Epithelial cell of proximal tubule (primary cell): ENCODE data around the gene CACFD1. TPM values are rescaled to one million over a fixed set of nuclear protein-coding genes. Genes with fewer than 3 reads are reported as not detected.

Experiments used
- DNase-seq: peaks from one replicate; pipeline ENCODE4 v3.0.0-alpha.2; 2011; ENCODE audit warnings: low read depth
- H3K4me3 ChIP-seq: 2 replicates; pipeline ENCODE4 v1.5.1; 2011; ENCODE audit warnings: low read depth, mild to moderate bottlenecking, low read length
- total RNA-seq: library from RNA; depleted of rRNA; stranded (reverse); fragments of >200 nt; gene quantifications from 2 replicates; pipeline ENCODE4 v1.2.3, GENCODE V29; 2015
- TF ChIP-seq, protein P1 (sequence below): conservative IDR thresholded peaks from 2 replicates; pipeline ENCODE4 v1.5.1; 2012; ENCODE audit warnings: low read depth, mild to moderate bottlenecking, low read length

Gene CACFD1
- total RNA-seq, 1 donor from 2014 or later = 11.0 TPM

DNA sequence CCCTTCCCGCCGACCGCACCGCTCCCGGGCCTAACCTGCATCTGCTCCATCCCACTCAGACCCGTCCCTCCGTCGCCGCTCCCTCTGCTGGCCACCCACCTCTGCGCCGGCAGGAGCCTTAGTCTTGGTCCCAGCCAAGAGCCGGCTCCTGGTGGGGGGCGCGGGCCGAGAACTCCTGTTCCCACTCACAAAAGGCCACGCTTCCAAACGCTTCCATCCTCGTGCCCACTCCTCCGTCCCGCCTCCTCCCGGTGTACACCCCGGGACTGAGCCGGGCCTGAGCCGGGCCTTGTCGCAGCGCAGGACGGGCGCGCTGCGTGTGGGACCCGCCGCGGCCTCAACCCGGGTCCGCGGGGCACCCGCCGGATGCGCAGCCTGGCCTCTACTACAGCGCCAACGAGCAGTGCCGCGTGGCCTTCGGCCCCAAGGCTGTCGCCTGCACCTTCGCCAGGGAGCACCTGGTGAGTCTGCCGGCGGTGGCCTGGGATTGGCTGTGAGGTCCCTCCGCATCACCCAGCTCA, 30.1 kb upstream of the CACFD1 start:
- no peak for DNase-seq
- H3K4me3 ChIP-seq = no peak overlapping the region
- TF ChIP-seq, protein P1, sequence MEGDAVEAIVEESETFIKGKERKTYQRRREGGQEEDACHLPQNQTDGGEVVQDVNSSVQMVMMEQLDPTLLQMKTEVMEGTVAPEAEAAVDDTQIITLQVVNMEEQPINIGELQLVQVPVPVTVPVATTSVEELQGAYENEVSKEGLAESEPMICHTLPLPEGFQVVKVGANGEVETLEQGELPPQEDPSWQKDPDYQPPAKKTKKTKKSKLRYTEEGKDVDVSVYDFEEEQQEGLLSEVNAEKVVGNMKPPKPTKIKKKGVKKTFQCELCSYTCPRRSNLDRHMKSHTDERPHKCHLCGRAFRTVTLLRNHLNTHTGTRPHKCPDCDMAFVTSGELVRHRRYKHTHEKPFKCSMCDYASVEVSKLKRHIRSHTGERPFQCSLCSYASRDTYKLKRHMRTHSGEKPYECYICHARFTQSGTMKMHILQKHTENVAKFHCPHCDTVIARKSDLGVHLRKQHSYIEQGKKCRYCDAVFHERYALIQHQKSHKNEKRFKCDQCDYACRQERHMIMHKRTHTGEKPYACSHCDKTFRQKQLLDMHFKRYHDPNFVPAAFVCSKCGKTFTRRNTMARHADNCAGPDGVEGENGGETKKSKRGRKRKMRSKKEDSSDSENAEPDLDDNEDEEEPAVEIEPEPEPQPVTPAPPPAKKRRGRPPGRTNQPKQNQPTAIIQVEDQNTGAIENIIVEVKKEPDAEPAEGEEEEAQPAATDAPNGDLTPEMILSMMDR = no peak

- TF ChIP-seq, protein P1 = no peak
- H3K4me3 ChIP-seq = no peak overlapping the region
- DNase-seq = no peak
Measured at GRCh38 chr9:133430244-133430643, 29.5 kb upstream of the CACFD1 start.

DNA sequence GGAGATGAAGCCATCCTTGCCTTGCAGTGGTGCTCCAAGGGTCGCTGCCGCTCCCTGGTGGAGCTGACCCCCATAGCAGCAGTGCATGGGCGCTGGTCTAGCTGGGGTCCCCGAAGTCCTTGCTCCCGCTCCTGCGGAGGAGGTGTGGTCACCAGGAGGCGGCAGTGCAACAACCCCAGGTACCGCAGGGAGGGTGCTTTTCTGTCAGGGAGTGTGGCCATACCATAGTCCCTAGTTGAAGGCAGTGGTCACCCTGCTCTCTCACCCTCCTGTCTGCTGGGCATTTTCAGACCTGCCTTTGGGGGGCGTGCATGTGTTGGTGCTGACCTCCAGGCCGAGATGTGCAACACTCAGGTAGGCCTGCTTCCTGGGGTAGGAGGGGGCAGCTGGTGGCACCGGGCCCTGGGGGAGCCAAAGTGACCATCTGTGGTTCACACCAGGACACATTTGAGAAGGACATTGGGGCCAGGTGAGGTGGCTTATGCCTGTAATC, 26.4 kb upstream of the CACFD1 start:
- TF ChIP-seq, protein P1 = no peak
- H3K4me3 ChIP-seq = no peak overlapping the region

DNA sequence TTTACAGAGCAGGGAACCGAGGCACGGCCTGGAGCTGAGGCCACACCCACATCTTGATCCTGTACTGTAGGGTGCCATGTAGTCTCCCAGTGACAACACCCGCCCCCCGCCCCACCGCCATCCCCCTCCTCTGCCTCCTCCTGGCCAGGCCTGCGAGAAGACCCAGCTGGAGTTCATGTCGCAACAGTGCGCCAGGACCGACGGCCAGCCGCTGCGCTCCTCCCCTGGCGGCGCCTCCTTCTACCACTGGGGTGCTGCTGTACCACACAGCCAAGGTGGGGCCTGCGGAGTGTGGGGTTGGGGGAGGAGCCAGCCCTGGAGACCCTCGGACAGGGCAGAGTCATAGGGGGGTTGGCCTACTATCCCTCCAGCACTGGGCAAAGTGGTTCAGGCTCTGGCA, 23.1 kb upstream of the CACFD1 start:
- TF ChIP-seq, protein P1 = no peak
- no peak for DNase-seq
- no peak overlapping the region for H3K4me3 ChIP-seq

More for the DNA sequence above, 26.4 kb upstream of the CACFD1 start:
- no peak for DNase-seq

- TF ChIP-seq, protein P1 = peak; percentile 54
- no peak for DNase-seq
- no peak overlapping the region for H3K4me3 ChIP-seq
Measured at GRCh38 chr9:133437753-133438531, 21.8 kb upstream of the CACFD1 start.

DNA sequence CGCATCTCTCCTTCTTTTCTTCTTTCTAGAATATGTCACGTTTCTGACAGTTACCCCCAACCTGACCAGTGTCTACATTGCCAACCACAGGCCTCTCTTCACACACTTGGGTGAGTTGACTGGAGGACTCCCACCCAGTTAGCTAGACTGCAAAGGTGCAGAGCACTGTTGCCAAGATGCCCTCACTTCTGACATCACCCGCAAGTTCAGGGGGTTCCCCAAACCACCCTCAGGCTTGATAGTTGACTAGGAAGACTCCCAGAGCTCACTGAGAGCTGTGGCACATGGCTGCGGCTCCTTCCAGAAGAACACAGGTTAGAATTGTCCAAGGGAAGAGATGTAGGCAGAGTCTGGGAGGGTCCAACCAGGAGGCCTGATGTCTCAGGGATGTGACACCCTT, 20.4 kb upstream of the CACFD1 start:
- DNase-seq = no peak
- TF ChIP-seq, protein P1 = no peak
- H3K4me3 ChIP-seq = no peak overlapping the region

GRCh38 chr9:133440874-133441273, 18.9 kb upstream of the CACFD1 start:
- TF ChIP-seq, protein P1 = no peak
- H3K4me3 ChIP-seq = no peak overlapping the region
- no peak for DNase-seq
